ENCODE data around the gene CACNB2.

DNA sequence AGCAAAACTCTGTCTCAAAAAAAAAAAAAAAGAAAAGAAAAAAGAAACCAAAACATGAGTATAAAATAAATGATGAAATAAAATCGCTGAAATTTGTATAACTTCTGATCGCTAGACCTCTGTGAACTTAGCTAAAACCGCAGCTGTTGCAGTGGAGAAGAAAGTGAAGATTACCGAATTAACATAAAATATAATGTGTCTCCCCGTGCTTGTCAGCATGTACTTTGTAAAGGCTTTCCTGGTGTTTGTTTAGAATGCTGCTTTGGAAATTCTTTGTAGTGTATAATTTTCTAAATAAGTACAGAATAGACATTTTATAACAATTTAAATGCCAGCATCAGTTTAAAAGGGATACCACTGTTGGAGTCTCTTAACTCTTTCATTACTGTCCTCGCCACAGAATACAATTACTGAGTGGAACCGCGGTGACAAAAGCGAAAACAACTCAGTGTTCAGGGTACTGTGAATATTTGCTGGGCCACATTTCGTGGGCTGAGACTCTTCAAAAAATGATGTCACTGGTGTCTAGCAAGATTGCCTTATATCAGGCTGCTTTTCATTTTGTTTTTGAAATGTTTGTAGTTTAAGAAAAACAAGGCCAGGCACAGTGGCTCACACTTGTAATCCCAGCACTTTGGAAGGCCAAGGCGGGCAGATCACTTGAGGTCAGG is 343.4 kb downstream of the CACNB2 start:
- TF ChIP-seq, protein P1, sequence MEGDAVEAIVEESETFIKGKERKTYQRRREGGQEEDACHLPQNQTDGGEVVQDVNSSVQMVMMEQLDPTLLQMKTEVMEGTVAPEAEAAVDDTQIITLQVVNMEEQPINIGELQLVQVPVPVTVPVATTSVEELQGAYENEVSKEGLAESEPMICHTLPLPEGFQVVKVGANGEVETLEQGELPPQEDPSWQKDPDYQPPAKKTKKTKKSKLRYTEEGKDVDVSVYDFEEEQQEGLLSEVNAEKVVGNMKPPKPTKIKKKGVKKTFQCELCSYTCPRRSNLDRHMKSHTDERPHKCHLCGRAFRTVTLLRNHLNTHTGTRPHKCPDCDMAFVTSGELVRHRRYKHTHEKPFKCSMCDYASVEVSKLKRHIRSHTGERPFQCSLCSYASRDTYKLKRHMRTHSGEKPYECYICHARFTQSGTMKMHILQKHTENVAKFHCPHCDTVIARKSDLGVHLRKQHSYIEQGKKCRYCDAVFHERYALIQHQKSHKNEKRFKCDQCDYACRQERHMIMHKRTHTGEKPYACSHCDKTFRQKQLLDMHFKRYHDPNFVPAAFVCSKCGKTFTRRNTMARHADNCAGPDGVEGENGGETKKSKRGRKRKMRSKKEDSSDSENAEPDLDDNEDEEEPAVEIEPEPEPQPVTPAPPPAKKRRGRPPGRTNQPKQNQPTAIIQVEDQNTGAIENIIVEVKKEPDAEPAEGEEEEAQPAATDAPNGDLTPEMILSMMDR (IDR thresholded peaks at IDR 0.05; ENCODE audit: low read depth, low read length) = no peak
- no peak for TF ChIP-seq EZH2phosphoT487 (IDR thresholded peaks at IDR 0.05; ENCODE audit: low read depth)
